DND-41 (cell line): ENCODE measurements around the gene PRTFDC1.

ENCODE experiments used
- ATAC-seq: fragments of 200-7000 bp; cut with Tn5 transposase; 3 replicates; pipeline ENCODE4 v1.9.1; 2021; ENCODE audit warnings: low read depth; ENCODE audit not compliant: insufficient read depth
- DNase-seq: peaks from one replicate; pipeline ENCODE4 v3.0.0-alpha.2; 2020
- H2AFZ ChIP-seq: 2 replicates; pipeline ENCODE4 v1.6.0; 2012; ENCODE audit warnings: low read depth, low read length
- H3K27ac ChIP-seq: 2 replicates; pipeline ENCODE4 v1.5.1; 2012; ENCODE audit warnings: low read length, inconsistent platforms
- H3K27me3 ChIP-seq: fragments of 200-600 bp; sonication (generic); 2 replicates; pipeline ENCODE4 v1.6.0; 2012; ENCODE audit warnings: low read length, mild to moderate bottlenecking, inconsistent platforms; ENCODE audit not compliant: insufficient read depth, poor library complexity
- H3K36me3 ChIP-seq: 2 replicates; pipeline ENCODE4 v1.5.1; 2012; ENCODE audit warnings: low read length, inconsistent platforms; ENCODE audit not compliant: insufficient read depth
- H3K4me1 ChIP-seq: 2 replicates; pipeline ENCODE4 v1.5.1; 2012; ENCODE audit warnings: mild to moderate bottlenecking, low read length; ENCODE audit not compliant: insufficient read depth
- H3K4me2 ChIP-seq: 2 replicates; pipeline ENCODE4 v1.6.0; 2012; ENCODE audit warnings: mild to moderate bottlenecking, moderate library complexity, low read length, inconsistent platforms; ENCODE audit not compliant: insufficient read depth
- H3K4me3 ChIP-seq, 2 experiments: fragments of 200-600 bp in 1 of 2; shearing (Covaris generic) in 1 of 2; 2 replicates each; pipeline ENCODE4 v1.5.1; 2012 to 2016; ENCODE audit warnings: inconsistent platforms in 2 of 2, low read length in 2 of 2, mild to moderate bottlenecking in 2 of 2, low read depth in 1 of 2, moderate library complexity in 1 of 2
- H3K79me2 ChIP-seq: 2 replicates; pipeline ENCODE4 v1.6.0; 2012; ENCODE audit warnings: low read length, inconsistent platforms; ENCODE audit not compliant: insufficient read depth
- H3K9ac ChIP-seq: 2 replicates; pipeline ENCODE4 v1.6.0; 2012; ENCODE audit warnings: low read depth, mild to moderate bottlenecking, inconsistent platforms, low read length, moderate library complexity
- H3K9me3 ChIP-seq: 2 replicates; pipeline ENCODE4 v1.5.1; 2012; ENCODE audit warnings: low read length, moderate library complexity, mild to moderate bottlenecking, inconsistent platforms; ENCODE audit not compliant: insufficient read depth, severe bottlenecking
- H4K20me1 ChIP-seq: 2 replicates; pipeline ENCODE4 v1.6.0; 2012; ENCODE audit warnings: low read length; ENCODE audit not compliant: insufficient read depth
- EZH2 ChIP-seq: IDR thresholded peaks from 3 replicates; pipeline ENCODE4 v1.6.1; 2012; ENCODE audit warnings: borderline replicate concordance, low read depth, mild to moderate bottlenecking, moderate library complexity, low read length, inconsistent platforms; ENCODE audit not compliant: severe bottlenecking
- TF ChIP-seq, protein P1 (sequence below): IDR thresholded peaks from 2 replicates; pipeline ENCODE4 v1.5.1; 2012; ENCODE audit warnings: borderline replicate concordance, low read length, moderate library complexity, mild to moderate bottlenecking; ENCODE audit not compliant: poor library complexity, severe bottlenecking; ENCODE audit errors: extremely low read depth

Gene PRTFDC1

DNA sequence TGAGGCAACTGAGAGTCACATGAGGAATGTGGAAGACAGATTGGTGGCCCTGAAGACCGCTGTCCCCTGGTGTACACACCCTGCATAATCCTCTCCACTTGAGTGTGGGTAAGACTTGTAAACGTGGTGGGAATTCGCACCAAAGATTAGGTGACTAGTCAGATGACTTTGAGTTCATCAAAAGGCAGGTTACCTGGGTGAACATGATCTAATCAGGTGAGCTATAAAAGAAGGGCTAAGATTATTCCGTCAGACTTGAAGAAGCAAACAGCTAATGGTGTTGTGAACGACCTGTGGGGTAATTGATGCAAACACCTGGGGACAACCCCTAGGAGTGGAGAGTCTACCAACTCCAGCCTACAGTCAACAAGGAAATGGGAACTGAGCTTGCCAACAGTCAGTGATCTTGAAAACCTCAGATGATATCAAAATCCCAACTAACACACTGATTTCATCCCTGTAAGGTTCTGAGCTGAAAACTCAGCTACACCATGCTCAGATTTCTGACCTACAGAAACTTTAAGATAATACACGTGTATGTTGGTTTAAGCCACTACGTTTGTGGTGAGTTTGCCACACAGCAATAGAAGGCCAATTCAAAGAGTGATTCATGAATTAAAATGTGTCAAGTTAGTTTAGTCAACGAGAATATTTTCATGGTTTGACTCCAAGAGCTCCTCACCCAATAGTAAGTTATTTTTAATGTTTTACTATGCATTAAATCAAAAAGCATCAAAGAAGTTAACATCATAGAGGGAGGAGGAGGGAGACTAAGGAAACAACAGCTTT is 16.7 kb downstream of the PRTFDC1 start:
- no peak overlapping the region for H2AFZ ChIP-seq
- TF ChIP-seq, protein P1, sequence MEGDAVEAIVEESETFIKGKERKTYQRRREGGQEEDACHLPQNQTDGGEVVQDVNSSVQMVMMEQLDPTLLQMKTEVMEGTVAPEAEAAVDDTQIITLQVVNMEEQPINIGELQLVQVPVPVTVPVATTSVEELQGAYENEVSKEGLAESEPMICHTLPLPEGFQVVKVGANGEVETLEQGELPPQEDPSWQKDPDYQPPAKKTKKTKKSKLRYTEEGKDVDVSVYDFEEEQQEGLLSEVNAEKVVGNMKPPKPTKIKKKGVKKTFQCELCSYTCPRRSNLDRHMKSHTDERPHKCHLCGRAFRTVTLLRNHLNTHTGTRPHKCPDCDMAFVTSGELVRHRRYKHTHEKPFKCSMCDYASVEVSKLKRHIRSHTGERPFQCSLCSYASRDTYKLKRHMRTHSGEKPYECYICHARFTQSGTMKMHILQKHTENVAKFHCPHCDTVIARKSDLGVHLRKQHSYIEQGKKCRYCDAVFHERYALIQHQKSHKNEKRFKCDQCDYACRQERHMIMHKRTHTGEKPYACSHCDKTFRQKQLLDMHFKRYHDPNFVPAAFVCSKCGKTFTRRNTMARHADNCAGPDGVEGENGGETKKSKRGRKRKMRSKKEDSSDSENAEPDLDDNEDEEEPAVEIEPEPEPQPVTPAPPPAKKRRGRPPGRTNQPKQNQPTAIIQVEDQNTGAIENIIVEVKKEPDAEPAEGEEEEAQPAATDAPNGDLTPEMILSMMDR, result peak; percentile 26
- TF ChIP-seq EZH2, result no peak
- no peak for ATAC-seq
- H3K79me2 ChIP-seq, result no peaks in the 10 kb centered on the region
- H3K9ac ChIP-seq, result no peak overlapping the region
- H3K27me3 ChIP-seq, result no peaks in the 10 kb centered on the region
- H3K27ac ChIP-seq, result no peak overlapping the region
- no peak for DNase-seq
- H3K9me3 ChIP-seq, result no peaks in the 10 kb centered on the region
- no peaks in the 10 kb centered on the region for H3K4me1 ChIP-seq
- no peak overlapping the region for H3K4me2 ChIP-seq
- H4K20me1 ChIP-seq, result no peaks in the 10 kb centered on the region; the same call in 1 of the 2 replicates
- H3K36me3 ChIP-seq, result 0 out of 2 replicates have a peak, but pooled peaks cover 3% of the 10 kb centered on the region
- H3K4me3 ChIP-seq, result no peak overlapping the region

- peaks cover 4% of the 10 kb centered on the region; the same call in 1 of the 2 replicates for H4K20me1 ChIP-seq
- no peak overlapping the region for H3K27ac ChIP-seq
- no peaks in the 10 kb centered on the region for H3K79me2 ChIP-seq
- 0 out of 2 replicates have a peak, but pooled peaks cover 3% of the 10 kb centered on the region for H3K36me3 ChIP-seq
- no peak overlapping the region for H3K4me2 ChIP-seq
- no peaks in the 10 kb centered on the region for H3K27me3 ChIP-seq
- H3K9me3 ChIP-seq, result no peaks in the 10 kb centered on the region
- no peak for TF ChIP-seq EZH2
- TF ChIP-seq, protein P1, result no peak
- peaks cover 21% of the 10 kb centered on the region for H3K4me1 ChIP-seq
- H2AFZ ChIP-seq, result no peak overlapping the region
- H3K9ac ChIP-seq, result no peak overlapping the region
- no peak overlapping the region for H3K4me3 ChIP-seq
- ATAC-seq, result no peak
- no peak for DNase-seq
Measured at GRCh38 chr10:24931236-24931635, 21.2 kb downstream of the PRTFDC1 start.

- H2AFZ ChIP-seq, result no peak overlapping the region
- H3K27ac ChIP-seq, result no peak overlapping the region
- no peak for ATAC-seq
- H3K36me3 ChIP-seq, result 0 out of 2 replicates have a peak, but pooled peaks cover 2% of the 10 kb centered on the region
- no peaks in the 10 kb centered on the region for H3K9me3 ChIP-seq
- no peaks in the 10 kb centered on the region for H3K27me3 ChIP-seq
- DNase-seq, result no peak
- no peaks in the 10 kb centered on the region for H3K79me2 ChIP-seq
- no peak overlapping the region for H3K9ac ChIP-seq
- TF ChIP-seq EZH2, result no peak
- TF ChIP-seq, protein P1, result no peak
- peaks cover 4% of the 10 kb centered on the region; the same call in 1 of the 2 replicates for H4K20me1 ChIP-seq
- no peak overlapping the region for H3K4me2 ChIP-seq
- H3K4me1 ChIP-seq, result peaks cover 21% of the 10 kb centered on the region
- H3K4me3 ChIP-seq, result no peak overlapping the region
Measured at GRCh38 chr10:24930427-24930826, 22.0 kb downstream of the PRTFDC1 start.
